ENCODE data around the gene DISC1.

The DISC1 gene

GRCh38 chr1:231817801-231818200 lies 191.2 kb downstream of the DISC1 start:
- DNase-seq (ENCODE audit: low read depth), result no peak

GRCh38 chr1:231818337-231818736 lies 191.7 kb downstream of the DISC1 start:
- no peak for DNase-seq (ENCODE audit: low read depth)

GRCh38 chr1:231821281-231821680 lies 194.7 kb downstream of the DISC1 start:
- DNase-seq (ENCODE audit: low read depth), result no peak

GRCh38 chr1:231822041-231822440 lies 195.5 kb downstream of the DISC1 start:
- DNase-seq (ENCODE audit: low read depth), result no peak

DNA sequence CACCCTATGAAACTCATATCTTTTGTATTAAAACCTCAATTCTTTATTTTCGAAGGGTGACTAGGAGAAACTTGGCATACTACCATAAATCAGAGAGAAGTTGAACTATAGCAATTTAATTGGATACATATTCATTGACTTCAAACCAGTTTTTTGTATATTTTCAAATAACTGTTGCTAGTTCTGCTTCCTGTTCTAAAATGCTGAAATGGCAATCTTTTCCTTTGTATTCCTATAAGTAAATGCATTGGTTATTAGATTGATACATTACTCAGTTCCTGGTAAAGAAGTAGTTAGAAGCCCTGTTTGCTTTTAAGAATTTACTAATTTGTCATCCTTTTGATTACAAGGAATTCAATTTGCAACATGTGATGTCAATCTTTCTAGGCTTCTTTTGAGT lies 200.0 kb downstream of the DISC1 start:
- no peak for DNase-seq (ENCODE audit: low read depth)

DNA sequence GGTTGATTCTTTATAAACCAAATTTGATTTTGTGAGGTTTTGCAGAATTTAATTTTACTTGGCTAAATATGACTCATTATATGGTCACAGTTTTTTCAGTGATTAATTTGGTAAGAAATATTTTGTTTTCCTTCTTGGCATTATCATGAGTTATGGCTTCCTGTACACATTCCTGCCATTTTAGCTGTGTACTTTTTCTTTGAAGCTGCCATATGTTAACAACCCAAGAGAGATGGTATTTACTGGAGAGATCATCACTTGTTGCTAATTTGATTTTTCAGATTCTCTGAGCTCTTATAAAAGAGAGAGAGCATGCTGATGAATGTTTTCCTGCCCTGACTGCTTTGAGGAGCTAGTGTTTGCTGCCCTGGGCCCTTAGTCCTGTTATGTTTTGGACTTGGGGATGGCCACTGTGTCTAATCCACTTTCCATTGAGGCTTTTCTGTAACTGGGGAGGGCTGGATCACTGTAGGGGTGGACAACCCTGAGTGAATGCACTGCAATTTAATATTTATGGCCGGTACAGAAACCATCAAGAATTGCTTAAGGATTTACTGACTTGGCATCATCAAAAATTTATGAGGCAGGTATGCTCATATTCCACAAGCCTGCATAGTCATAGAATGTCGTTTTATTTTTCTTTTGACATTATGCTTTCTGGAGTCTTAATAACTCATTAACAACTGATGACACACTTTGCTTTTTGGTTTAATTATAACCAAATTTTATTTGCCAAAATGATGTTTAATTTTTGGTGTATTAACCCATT lies 200.9 kb downstream of the DISC1 start:
- no peak for DNase-seq (ENCODE audit: low read depth)

GRCh38 chr1:231828182-231828920 lies 201.8 kb downstream of the DISC1 start:
- DNase-seq (ENCODE audit: low read depth), result no peak

- DNase-seq (ENCODE audit: low read depth), result no peak
Observed at GRCh38 chr1:231829332-231829731, 202.7 kb downstream of the DISC1 start.

- no peak for DNase-seq (ENCODE audit: low read depth)
Observed at GRCh38 chr1:231836227-231836893, 209.8 kb downstream of the DISC1 start.

DNA sequence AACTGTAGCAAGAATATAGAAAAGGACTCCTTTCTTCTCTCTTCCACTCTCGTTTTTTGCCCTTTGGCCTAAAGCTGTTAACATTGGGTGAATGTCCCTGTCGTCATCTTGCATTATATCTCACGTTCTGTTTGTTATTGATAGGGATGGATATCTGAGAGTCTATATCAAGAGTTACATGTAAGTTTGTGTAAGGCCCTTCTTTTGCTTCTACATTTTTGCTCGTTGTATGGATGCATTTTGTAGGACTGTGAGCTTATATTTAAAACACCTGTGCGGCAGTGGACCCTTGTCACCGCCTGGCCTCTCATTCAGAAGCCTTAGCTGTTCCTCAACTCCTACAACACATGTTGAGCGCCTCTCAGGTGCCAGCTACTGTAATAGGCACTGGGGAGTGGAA lies 211.9 kb downstream of the DISC1 start:
- no peak for DNase-seq (ENCODE audit: low read depth)

DNA sequence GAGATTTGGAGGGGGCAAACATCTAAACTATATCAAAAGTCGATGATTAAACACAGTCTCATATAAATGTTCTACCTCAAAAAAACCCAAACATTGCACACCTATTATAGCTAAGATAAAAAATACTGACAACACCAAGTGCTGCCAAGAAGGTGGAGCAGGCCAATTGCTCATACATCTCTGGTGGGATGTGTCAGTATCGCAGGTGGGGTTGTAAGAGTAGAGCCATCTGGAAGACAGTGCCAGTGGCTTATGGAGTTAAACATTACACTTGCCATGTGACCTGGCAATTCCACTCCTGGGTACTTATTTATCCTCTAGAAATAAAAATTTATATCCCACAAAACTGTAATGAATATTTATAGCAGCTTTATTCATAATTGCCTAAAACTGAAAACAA lies 213.4 kb downstream of the DISC1 start:
- no peak for DNase-seq (ENCODE audit: low read depth)

- no peak for DNase-seq (ENCODE audit: low read depth)
Observed at GRCh38 chr1:231841616-231842344, 215.2 kb downstream of the DISC1 start.

- no peak for DNase-seq (ENCODE audit: low read depth)
Observed at GRCh38 chr1:231842441-231842840, 215.9 kb downstream of the DISC1 start.

GRCh38 chr1:231844986-231845502 lies 218.5 kb downstream of the DISC1 start:
- no peak for DNase-seq (ENCODE audit: low read depth)

- DNase-seq (ENCODE audit: low read depth), result no peak
Observed at GRCh38 chr1:231847612-231848397, 221.2 kb downstream of the DISC1 start.

GRCh38 chr1:231849981-231850380 lies 223.4 kb downstream of the DISC1 start:
- DNase-seq (ENCODE audit: low read depth), result no peak

DNA sequence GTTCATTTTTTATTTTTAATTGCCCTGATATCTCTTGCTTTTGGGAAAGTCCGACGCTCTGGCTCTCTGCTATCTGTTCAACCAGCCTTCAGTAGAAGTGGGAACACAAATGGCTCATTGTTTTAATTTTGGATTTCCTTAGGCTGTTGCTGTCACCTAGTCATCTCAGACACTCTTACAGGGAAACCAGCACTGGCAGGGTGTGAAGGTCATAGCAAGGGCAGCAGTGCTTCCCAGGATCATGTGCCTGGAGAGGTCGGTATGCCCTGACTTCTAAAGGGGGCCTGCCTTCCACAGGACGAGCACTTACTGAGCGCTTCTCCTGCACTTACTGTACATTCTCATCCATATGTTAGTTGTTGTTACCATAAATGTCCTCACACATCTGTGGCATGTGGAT lies 224.2 kb downstream of the DISC1 start:
- DNase-seq (ENCODE audit: low read depth), result no peak

DNA sequence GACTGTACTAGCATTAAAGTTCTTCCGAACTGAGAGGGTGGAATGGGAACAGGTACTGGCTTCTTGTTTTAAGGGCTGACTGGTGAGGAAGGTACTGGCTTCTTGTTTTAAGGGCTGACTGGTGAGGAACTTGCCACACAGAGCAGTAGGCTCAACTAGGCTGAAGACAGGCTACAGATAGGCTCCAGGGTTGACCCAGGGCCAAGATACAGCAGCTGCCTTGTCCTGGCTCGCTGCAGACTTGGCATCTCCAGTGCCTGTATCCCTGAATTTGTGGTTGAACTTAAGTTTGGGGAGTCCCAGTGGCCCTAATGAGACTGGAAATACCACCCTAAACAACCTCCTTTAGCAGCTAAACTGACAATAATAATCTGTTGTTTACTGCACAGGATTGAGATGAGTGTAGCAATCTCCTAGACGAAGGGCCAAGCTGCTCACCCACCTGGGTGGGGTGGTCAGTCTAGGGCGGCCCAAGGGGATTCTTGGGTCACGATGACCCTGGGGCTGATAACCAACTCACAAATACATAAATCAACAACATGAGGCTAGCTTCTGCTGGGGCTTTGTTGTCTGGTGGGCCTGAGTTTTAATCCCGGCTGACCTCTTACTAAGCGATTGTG lies 227.1 kb downstream of the DISC1 start:
- DNase-seq (ENCODE audit: low read depth), result no peak

- no peak for DNase-seq (ENCODE audit: low read depth)
Observed at GRCh38 chr1:231855361-231855760, 228.8 kb downstream of the DISC1 start.

DNA sequence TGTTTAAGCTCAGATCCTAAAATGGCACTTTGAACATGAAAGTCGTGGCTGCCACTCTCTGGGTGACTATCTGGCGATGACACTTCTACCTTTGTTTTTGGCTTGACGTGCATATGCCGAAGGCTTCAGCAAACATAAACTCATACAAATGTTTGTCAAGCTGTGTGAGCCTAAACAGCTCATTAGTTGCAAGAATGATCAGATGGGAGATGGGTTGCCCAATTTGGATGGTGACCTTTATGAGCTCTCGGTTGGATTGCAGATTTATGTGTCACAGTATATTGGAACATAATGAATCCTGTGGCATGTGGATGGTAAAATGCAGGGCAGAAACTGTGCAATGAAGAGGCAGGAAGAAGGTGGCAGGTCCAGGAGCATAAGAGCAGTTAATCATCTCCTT lies 229.3 kb downstream of the DISC1 start:
- DNase-seq (ENCODE audit: low read depth), result no peak

- no peak for DNase-seq (ENCODE audit: low read depth)
Observed at GRCh38 chr1:231856426-231856825, 229.8 kb downstream of the DISC1 start.
